ENCODE measurements around the gene C16orf54. TPM values are rescaled to one million over a fixed set of nuclear protein-coding genes. Genes with fewer than 3 reads are reported as not detected.

The C16orf54 gene
- total RNA-seq, 1 experiment from 2014 or later: 0.86 TPM

DNA sequence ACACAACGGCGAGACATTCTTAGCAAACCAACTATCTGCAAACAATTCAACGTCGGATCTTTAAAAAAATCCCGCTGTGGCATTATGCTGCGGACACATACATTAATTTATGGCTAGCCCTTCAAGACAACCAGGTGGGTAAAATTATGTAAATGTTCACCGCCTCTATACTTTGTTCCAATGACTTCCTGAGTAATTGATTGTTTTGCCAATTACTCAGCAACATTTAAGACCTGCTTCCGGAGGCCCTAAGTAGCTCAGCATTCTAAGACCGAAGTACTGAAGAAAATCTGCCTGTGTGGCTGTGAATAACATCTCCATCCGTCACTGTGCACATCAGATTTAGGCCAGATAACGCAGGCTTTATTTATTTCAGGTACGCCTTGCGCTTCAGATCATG lies 43.5 kb downstream of the C16orf54 start:
- no peak overlapping the region for H3K27ac ChIP-seq (ENCODE audit: low read length)
- no peaks in the 10 kb centered on the region for H3K9me3 ChIP-seq (ENCODE audit: low read length)
- no peak overlapping the region for H3K4me3 ChIP-seq (ENCODE audit: low read length)
- no peak overlapping the region for H2AFZ ChIP-seq (ENCODE audit: low read length)
- H3K79me2 ChIP-seq (ENCODE audit: low read length): no peaks in the 10 kb centered on the region
- no peaks in the 10 kb centered on the region for H4K20me1 ChIP-seq (ENCODE audit: insufficient read depth, low read depth, low read length)
- no peak overlapping the region for H3K9ac ChIP-seq (ENCODE audit: low read length)
- peaks cover 10% of the 10 kb centered on the region for H3K4me1 ChIP-seq (ENCODE audit: low read length)
- no peaks in the 10 kb centered on the region for H3K9me2 ChIP-seq (replicated peaks; ENCODE audit: insufficient read depth, low read length)
- DNase-seq: no peak
- H3K27me3 ChIP-seq (ENCODE audit: low read length): no peaks in the 10 kb centered on the region
- H3K36me3 ChIP-seq (ENCODE audit: insufficient read depth, low read length): no peaks in the 10 kb centered on the region
- peak overlapping the region; percentile 33 for H3K4me2 ChIP-seq (ENCODE audit: low read depth, low read length, poor library complexity, severe bottlenecking)

DNA sequence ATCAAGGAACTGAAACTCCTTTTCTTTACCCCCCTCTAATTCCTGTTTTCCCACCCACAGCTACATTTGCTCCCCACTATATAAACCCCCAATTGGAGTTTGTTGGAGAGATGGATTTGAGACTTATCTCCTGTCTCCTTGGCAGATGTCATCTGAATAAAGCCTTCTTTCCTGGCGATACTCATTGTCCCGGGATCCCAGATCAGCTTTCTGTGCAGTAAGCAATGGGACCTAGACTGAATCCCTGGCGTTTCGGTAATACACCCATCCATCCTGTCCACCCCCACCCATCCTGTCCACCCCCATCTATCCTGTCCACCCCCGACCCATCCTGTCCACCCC lies 44.6 kb downstream of the C16orf54 start:
- H3K36me3 ChIP-seq (ENCODE audit: insufficient read depth, low read length): no peaks in the 10 kb centered on the region
- peaks cover 10% of the 10 kb centered on the region for H3K4me1 ChIP-seq (ENCODE audit: low read length)
- H3K27ac ChIP-seq (ENCODE audit: low read length): no peak overlapping the region
- no peaks in the 10 kb centered on the region for H3K9me3 ChIP-seq (ENCODE audit: low read length)
- no peak overlapping the region for H3K4me3 ChIP-seq (ENCODE audit: low read length)
- no peak overlapping the region for H3K9ac ChIP-seq (ENCODE audit: low read length)
- H2AFZ ChIP-seq (ENCODE audit: low read length): no peak overlapping the region
- no peak for DNase-seq
- no peaks in the 10 kb centered on the region for H3K9me2 ChIP-seq (replicated peaks; ENCODE audit: insufficient read depth, low read length)
- H3K27me3 ChIP-seq (ENCODE audit: low read length): no peaks in the 10 kb centered on the region
- no peak overlapping the region for H3K4me2 ChIP-seq (ENCODE audit: low read depth, low read length, poor library complexity, severe bottlenecking)
- H3K79me2 ChIP-seq (ENCODE audit: low read length): no peaks in the 10 kb centered on the region
- no peaks in the 10 kb centered on the region for H4K20me1 ChIP-seq (ENCODE audit: insufficient read depth, low read depth, low read length)

DNA sequence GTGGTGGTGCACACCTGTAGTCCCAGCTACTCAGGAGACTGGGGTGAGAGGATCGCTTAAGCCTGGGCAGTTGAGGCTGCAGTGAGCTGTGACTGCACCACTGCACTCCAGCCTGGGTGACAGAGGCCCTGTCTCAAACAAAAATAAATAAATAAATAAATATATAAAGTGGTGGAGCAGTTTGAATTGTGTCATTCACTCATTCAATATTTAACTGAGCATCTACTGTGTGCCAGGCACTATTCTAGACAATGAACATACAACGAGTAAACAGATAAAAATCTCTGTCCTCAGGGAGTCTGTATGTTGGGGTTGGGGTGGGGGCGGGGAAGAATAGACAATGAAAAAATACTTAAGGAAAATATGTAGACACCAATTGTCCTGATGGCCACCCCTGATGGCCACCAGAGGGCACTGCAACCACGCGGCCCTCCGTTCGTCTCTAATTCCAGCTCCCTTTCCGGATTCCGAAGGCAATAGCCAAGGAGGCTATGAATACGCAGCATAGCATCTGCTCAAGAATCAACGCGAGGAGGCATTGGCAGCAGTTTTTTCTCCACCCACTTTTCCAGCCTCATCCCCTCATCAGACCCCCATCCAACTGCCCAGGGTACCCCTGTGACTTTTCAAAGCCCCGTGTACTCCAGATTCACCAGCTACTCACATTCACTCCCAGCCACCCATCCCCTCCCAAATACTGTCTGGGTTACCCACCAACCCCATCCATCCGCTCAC lies 45.4 kb downstream of the C16orf54 start:
- Histone ChIP-seq H3K27me3 (ENCODE audit: low read length) (no peaks in the 10 kb centered on the region), H3K27ac (ENCODE audit: low read length) (no peak overlapping the region), H3K4me1 (ENCODE audit: low read length) (peaks cover 10% of the 10 kb centered on the region), H3K36me3 (ENCODE audit: insufficient read depth, low read length) (no peaks in the 10 kb centered on the region), H3K9me3 (ENCODE audit: low read length) (no peaks in the 10 kb centered on the region), H3K4me3 (ENCODE audit: low read length) (no peak overlapping the region), H4K20me1 (ENCODE audit: insufficient read depth, low read depth, low read length) (no peaks in the 10 kb centered on the region), H3K4me2 (ENCODE audit: low read depth, low read length, poor library complexity, severe bottlenecking) (no peak overlapping the region), H3K9me2 (replicated peaks; ENCODE audit: insufficient read depth, low read length) (no peaks in the 10 kb centered on the region), H2AFZ (ENCODE audit: low read length) (no peak overlapping the region), H3K79me2 (ENCODE audit: low read length) (no peaks in the 10 kb centered on the region), H3K9ac (ENCODE audit: low read length) (no peak overlapping the region)
- DNase-seq: peak; percentile 85

DNA sequence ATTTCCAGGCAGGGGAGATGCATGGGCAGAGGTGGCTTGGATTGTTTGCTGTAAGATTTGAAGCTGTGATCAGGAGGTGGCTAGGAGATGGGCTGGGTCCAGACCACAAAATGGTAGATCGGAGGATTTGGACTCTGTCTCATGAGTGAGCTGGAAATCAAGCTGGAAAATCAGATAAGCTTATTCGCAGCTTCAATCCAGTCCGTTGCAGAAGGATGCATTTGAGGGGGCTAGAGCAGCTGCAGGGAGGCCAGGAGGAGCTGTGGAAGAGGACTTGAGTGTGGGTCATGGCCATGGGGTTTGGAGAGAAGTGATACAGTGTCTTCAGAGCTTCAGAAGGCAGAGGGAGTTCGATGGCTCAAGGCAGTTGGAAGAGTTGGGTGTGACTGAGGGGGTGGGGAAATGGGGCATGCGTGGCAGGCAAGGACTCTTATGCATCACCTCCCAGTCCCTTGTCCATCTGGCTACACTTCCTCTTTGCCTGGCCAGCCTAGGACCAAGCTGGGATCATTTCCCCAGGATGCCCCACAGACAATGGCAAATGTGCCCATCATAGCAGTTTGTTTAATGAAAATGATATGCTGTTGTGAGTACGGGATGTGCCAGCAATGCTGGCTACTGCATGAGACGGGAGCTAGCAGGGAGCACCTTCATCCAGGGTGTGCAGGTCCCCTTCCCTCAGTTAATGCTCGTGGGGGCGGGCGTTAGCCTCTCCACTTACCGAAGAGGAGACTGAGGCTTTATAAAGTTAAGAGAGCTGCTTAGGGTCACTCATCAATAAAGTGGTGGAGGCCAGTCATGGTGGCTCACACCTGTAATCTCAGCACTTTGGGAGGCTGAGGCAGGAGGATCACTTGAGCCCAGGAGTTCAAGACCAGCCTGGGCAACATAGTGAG lies 46.2 kb downstream of the C16orf54 start:
- Histone ChIP-seq H3K9me2 (replicated peaks; ENCODE audit: insufficient read depth, low read length) (no peaks in the 10 kb centered on the region), H3K27ac (ENCODE audit: low read length) (no peak overlapping the region), H3K4me3 (ENCODE audit: low read length) (no peak overlapping the region), H3K9me3 (ENCODE audit: low read length) (no peaks in the 10 kb centered on the region), H3K36me3 (ENCODE audit: insufficient read depth, low read length) (no peaks in the 10 kb centered on the region), H3K27me3 (ENCODE audit: low read length) (no peaks in the 10 kb centered on the region), H3K79me2 (ENCODE audit: low read length) (no peaks in the 10 kb centered on the region), H3K4me1 (ENCODE audit: low read length) (peaks cover 11% of the 10 kb centered on the region), H4K20me1 (ENCODE audit: insufficient read depth, low read depth, low read length) (no peaks in the 10 kb centered on the region), H3K9ac (ENCODE audit: low read length) (no peak overlapping the region), H2AFZ (ENCODE audit: low read length) (no peak overlapping the region), H3K4me2 (ENCODE audit: low read depth, low read length, poor library complexity, severe bottlenecking) (no peak overlapping the region)
- DNase-seq: peak; percentile 39

DNA sequence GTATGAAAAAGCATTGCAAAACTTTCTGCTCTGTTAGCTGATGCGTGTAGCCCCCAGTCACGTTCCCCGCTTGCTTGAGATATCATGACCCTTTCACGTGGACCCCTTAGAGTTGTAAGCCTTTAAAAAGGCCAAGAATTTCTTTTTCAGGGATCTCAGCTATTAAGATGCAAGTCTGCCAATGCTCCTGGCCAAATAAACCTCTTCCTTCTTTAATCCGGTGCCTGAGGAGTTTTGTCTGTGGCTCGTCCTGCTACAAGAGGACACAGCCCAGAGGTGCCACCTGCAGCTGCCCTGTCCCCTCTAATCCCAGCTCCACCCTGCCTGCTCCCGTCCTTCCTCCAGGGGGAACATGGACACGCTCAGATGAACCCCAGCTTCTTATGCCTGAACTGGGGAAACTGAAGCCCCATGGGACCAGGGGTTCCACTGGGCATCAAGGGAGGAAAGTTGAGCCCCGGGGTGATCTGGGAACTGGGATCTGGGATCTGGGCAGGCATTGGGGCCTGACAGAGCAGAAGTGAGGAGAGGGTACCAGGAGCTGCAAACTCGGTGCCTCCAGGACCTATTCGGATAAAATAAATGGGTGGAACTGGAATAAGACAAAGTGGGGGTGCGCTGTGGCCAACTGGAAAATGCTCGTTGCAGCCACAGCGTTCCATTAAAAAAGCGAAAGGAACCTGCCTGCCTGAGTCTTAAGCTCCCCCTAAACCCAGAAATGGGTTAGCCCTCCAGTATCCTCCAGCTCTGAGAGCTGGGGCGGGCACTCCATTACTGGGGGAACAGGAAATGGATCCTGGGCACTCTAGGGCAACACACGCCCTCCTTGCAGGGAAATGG lies 47.1 kb downstream of the C16orf54 start:
- Histone ChIP-seq H3K4me2 (ENCODE audit: low read depth, low read length, poor library complexity, severe bottlenecking) (no peak overlapping the region), H2AFZ (ENCODE audit: low read length) (no peak overlapping the region), H3K9me3 (ENCODE audit: low read length) (no peaks in the 10 kb centered on the region), H3K9me2 (replicated peaks; ENCODE audit: insufficient read depth, low read length) (no peaks in the 10 kb centered on the region), H4K20me1 (ENCODE audit: insufficient read depth, low read depth, low read length) (no peaks in the 10 kb centered on the region), H3K27ac (ENCODE audit: low read length) (no peak overlapping the region), H3K27me3 (ENCODE audit: low read length) (no peaks in the 10 kb centered on the region), H3K36me3 (ENCODE audit: insufficient read depth, low read length) (no peaks in the 10 kb centered on the region), H3K4me3 (ENCODE audit: low read length) (no peak overlapping the region), H3K9ac (ENCODE audit: low read length) (no peak overlapping the region), H3K4me1 (ENCODE audit: low read length) (peaks cover 14% of the 10 kb centered on the region), H3K79me2 (ENCODE audit: low read length) (no peaks in the 10 kb centered on the region)
- DNase-seq: peak; percentile 11

DNA sequence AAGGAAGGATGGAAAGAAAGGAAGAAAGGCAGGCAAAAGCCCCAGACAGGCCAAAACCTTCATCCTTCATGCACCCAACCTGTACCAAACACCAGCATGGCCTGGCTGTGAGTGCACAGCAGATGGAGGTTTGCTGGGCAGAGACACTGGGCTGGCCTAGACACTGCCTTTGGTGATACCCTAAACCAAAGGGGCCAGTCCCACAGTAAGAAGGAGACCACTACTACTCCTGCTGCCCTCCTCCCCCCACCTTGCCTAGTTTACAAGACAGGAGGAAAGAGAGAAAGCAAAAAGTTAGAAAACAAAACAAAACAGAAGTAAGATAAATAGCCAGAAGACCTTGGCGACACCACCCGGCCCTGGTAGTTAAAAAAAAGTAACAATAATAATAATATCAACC lies 47.7 kb downstream of the C16orf54 start:
- H3K79me2 ChIP-seq (ENCODE audit: low read length): no peaks in the 10 kb centered on the region
- H3K27me3 ChIP-seq (ENCODE audit: low read length): no peaks in the 10 kb centered on the region
- peaks cover 14% of the 10 kb centered on the region for H3K4me1 ChIP-seq (ENCODE audit: low read length)
- no peaks in the 10 kb centered on the region for H3K36me3 ChIP-seq (ENCODE audit: insufficient read depth, low read length)
- no peak overlapping the region for H3K4me3 ChIP-seq (ENCODE audit: low read length)
- H3K9me2 ChIP-seq (replicated peaks; ENCODE audit: insufficient read depth, low read length): no peaks in the 10 kb centered on the region
- no peak overlapping the region for H3K9ac ChIP-seq (ENCODE audit: low read length)
- no peak for DNase-seq
- H2AFZ ChIP-seq (ENCODE audit: low read length): no peak overlapping the region
- H3K9me3 ChIP-seq (ENCODE audit: low read length): no peaks in the 10 kb centered on the region
- H4K20me1 ChIP-seq (ENCODE audit: insufficient read depth, low read depth, low read length): no peaks in the 10 kb centered on the region
- H3K4me2 ChIP-seq (ENCODE audit: low read depth, low read length, poor library complexity, severe bottlenecking): no peak overlapping the region
- H3K27ac ChIP-seq (ENCODE audit: low read length): no peak overlapping the region

DNA sequence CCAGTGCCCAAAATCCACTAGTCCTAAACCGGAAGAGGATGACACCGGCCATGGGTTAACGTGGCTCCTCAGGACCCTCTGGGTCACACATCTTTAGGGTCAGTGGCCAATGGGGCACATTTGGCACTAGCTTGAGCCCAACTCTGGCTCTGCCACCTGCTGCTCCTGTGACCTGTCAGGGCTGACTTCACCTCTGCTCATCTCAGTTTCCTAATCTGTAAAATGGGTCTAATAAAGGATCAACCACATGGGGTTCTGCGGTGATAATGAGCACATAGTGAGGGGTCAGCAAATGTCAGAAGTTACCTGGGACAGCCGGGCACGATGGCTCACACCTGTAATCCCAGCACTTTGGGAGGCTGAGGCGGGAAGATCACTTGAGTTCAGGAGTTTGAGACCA lies 48.4 kb downstream of the C16orf54 start:
- H2AFZ ChIP-seq (ENCODE audit: low read length): no peak overlapping the region
- no peaks in the 10 kb centered on the region for H3K79me2 ChIP-seq (ENCODE audit: low read length)
- no peaks in the 10 kb centered on the region for H4K20me1 ChIP-seq (ENCODE audit: insufficient read depth, low read depth, low read length)
- H3K27me3 ChIP-seq (ENCODE audit: low read length): no peaks in the 10 kb centered on the region
- no peak overlapping the region for H3K4me3 ChIP-seq (ENCODE audit: low read length)
- no peaks in the 10 kb centered on the region for H3K9me2 ChIP-seq (replicated peaks; ENCODE audit: insufficient read depth, low read length)
- no peaks in the 10 kb centered on the region for H3K36me3 ChIP-seq (ENCODE audit: insufficient read depth, low read length)
- no peak overlapping the region for H3K9ac ChIP-seq (ENCODE audit: low read length)
- H3K9me3 ChIP-seq (ENCODE audit: low read length): no peaks in the 10 kb centered on the region
- H3K4me1 ChIP-seq (ENCODE audit: low read length): peaks cover 14% of the 10 kb centered on the region
- no peak overlapping the region for H3K27ac ChIP-seq (ENCODE audit: low read length)
- DNase-seq: no peak
- H3K4me2 ChIP-seq (ENCODE audit: low read depth, low read length, poor library complexity, severe bottlenecking): no peak overlapping the region

DNA sequence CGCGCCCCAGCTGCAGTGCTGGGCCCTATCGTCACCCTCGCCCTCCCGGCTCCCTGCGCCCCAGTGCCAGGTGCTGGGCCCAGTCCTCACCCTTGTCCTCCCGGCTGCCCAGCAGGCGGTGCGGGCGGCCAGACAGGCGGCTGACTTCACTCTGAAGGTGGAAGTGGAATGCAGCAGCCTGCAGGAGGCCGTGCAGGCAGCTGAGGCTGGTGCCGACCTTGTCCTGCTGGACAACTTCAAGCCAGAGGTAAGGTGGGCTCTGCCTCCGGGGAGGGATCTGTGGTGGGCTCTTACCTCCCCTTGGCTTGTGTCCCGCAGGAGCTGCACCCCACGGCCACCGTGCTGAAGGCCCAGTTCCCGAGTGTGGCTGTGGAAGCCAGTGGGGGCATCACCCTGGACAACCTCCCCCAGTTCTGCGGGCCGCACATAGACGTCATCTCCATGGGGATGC lies 48.9 kb downstream of the C16orf54 start:
- Histone ChIP-seq H4K20me1 (ENCODE audit: insufficient read depth, low read depth, low read length) (no peaks in the 10 kb centered on the region), H3K4me2 (ENCODE audit: low read depth, low read length, poor library complexity, severe bottlenecking) (no peak overlapping the region)

More for the DNA sequence above, 48.9 kb downstream of the C16orf54 start:
- Histone ChIP-seq H3K4me3 (ENCODE audit: low read length) (no peak overlapping the region), H3K9ac (ENCODE audit: low read length) (no peak overlapping the region), H3K4me1 (ENCODE audit: low read length) (peaks cover 11% of the 10 kb centered on the region), H3K27me3 (ENCODE audit: low read length) (no peaks in the 10 kb centered on the region), H3K36me3 (ENCODE audit: insufficient read depth, low read length) (no peaks in the 10 kb centered on the region), H3K27ac (ENCODE audit: low read length) (no peak overlapping the region), H2AFZ (ENCODE audit: low read length) (no peak overlapping the region), H3K9me3 (ENCODE audit: low read length) (no peaks in the 10 kb centered on the region), H3K9me2 (replicated peaks; ENCODE audit: insufficient read depth, low read length) (no peaks in the 10 kb centered on the region), H3K79me2 (ENCODE audit: low read length) (no peaks in the 10 kb centered on the region)
- DNase-seq: no peak

Measured in Karpas-422 (cell line).